Gastroesophageal sphincter (tissue), 4 donors: ENCODE measurements around the gene SCARB1. TPM values are rescaled to one million over a fixed set of nuclear protein-coding genes. Genes with fewer than 3 reads are reported as not detected.

Source experiments
- ATAC-seq: fragments of 150-250 bp; one replicate; pipeline ENCODE4 v1.9.1; 2016; ENCODE audit warnings: mild to moderate bottlenecking, moderate library complexity
- H3K27ac ChIP-seq, 4 donors: fragments of 200-600 bp; sonication (generic) in 3 of 4; 1 replicate in 3 of 4; 2 replicates in 1 of 4; pipeline ENCODE4 v1.5.1; 2016 to 2019
- H3K27me3 ChIP-seq: fragments of 200-600 bp; sonication (generic); one replicate; pipeline ENCODE4 v1.5.1; 2019
- H3K36me3 ChIP-seq, 2 donors: fragments of 200-600 bp; sonication (generic); one replicate each; pipeline ENCODE4 v1.5.1; 2019; ENCODE audit warnings: control low read depth in 1 of 2
- H3K4me1 ChIP-seq, 3 donors: fragments of 200-600 bp; sonication (generic); 1 replicate in 2 of 3; 2 replicates in 1 of 3; pipeline ENCODE4 v1.5.1; 2016 to 2019; ENCODE audit warnings: control low read depth in 2 of 3
- H3K4me3 ChIP-seq, 2 donors: fragments of 200-600 bp; sonication (generic); one replicate each; pipeline ENCODE4 v1.5.1; 2019; ENCODE audit warnings: mild to moderate bottlenecking in 1 of 2, moderate library complexity in 1 of 2
- H3K9me3 ChIP-seq, 3 donors: fragments of 200-600 bp; sonication (generic); one replicate each; pipeline ENCODE4 v1.5.1; 2017 to 2019; ENCODE audit warnings: control low read depth in 2 of 3
- CTCF ChIP-seq, 4 experiments: fragments of 200-600 bp in 2 of 4; fragments of 450-650 bp in 2 of 4; sonication (generic) in 1 of 4; IDR thresholded peaks; one replicate each; pipeline ENCODE4 v1.5.1; 2017 to 2019; ENCODE audit warnings: antibody characterized with exemption in 4 of 4, mild to moderate bottlenecking in 2 of 4, moderate library complexity in 2 of 4
- EP300 ChIP-seq: sonication (generic); formaldehyde crosslinking; IDR thresholded peaks from one replicate; pipeline ENCODE4 v1.6.1; 2017; ENCODE audit warnings: antibody characterized with exemption, mild to moderate bottlenecking
- POLR2A ChIP-seq, 2 donors: fragments of 450-650 bp; IDR thresholded peaks; one replicate each; pipeline ENCODE4 v1.6.1; 2017; ENCODE audit warnings: antibody characterized with exemption in 2 of 2, mild to moderate bottlenecking in 2 of 2, moderate library complexity in 1 of 2
- POLR2AphosphoS5 ChIP-seq: sonication (generic); formaldehyde crosslinking; IDR thresholded peaks from one replicate; pipeline ENCODE4 v1.6.1; 2017; ENCODE audit warnings: antibody characterized with exemption
- WGBS, 2 donors: methylation state at CpG; one replicate each; pipeline ENCODE4 v1.1.5; 2018; ENCODE audit warnings: low coverage in 1 of 2; 5-methylcytosine and 5-hydroxymethylcytosine counted together
- total RNA-seq, 4 donors: library from RNA; depleted of rRNA; stranded (reverse); fragments of >200 nt; gene quantifications; one replicate each; pipeline ENCODE4 v1.1.0, GENCODE V29; 2016

SCARB1 gene
- total RNA-seq, 4 donors from 2014 or later = 6.8 to 13.9 (median 11.5) TPM

GRCh38 chr12:124753993-124754392, 109.7 kb downstream of the SCARB1 start:
- TF ChIP-seq EP300 (no peak), POLR2AphosphoS5 (no peak), CTCF (IDR thresholded peaks at IDR 0.05) (no peak), POLR2A (IDR thresholded peaks at IDR 0.05) (no peak)
- H3K27me3 ChIP-seq = no peaks in the 10 kb centered on the region
- H3K27ac ChIP-seq = peak overlapping the region; percentile 88 to 97 (median 94)
- H3K9me3 ChIP-seq = no peaks in the 10 kb centered on the region
- ATAC-seq = no peak
- no peak overlapping the region for H3K4me3 ChIP-seq
- 91% methylated on average over 4 of the region's 4 CpGs; no CpG with 5 or more reads in 1 of the 2 donors for WGBS, 2 donors
- peaks cover 17 to 84% (median 20%) of the 10 kb centered on the region in 3 donors for H3K4me1 ChIP-seq
- no peaks in the 10 kb centered on the region for H3K36me3 ChIP-seq

- peaks cover 17 to 84% (median 19%) of the 10 kb centered on the region in 3 donors for H3K4me1 ChIP-seq
- no peaks in the 10 kb centered on the region for H3K27me3 ChIP-seq
- peak overlapping the region; percentile 88 to 97 (median 94) for H3K27ac ChIP-seq
- no peaks in the 10 kb centered on the region for H3K36me3 ChIP-seq
- ATAC-seq = no peak
- no peaks in the 10 kb centered on the region for H3K9me3 ChIP-seq
- no peak for TF ChIP-seq POLR2AphosphoS5
- TF ChIP-seq CTCF (IDR thresholded peaks at IDR 0.05) = no peak
- TF ChIP-seq POLR2A (IDR thresholded peaks at IDR 0.05) = no peak
- no peak for TF ChIP-seq EP300
- H3K4me3 ChIP-seq = no peak overlapping the region
- 53 to 78% methylated on average over 8 to 9 of the region's 11 CpGs for WGBS, 2 donors
Measured at GRCh38 chr12:124753228-124753591, 110.5 kb downstream of the SCARB1 start.

GRCh38 chr12:124752437-124753227, 111.0 kb downstream of the SCARB1 start:
- peaks cover 17 to 87% (median 19%) of the 10 kb centered on the region in 3 donors for H3K4me1 ChIP-seq
- no peak for ATAC-seq
- no peaks in the 10 kb centered on the region for H3K27me3 ChIP-seq
- WGBS, 2 donors = 62% methylated on average over 10 of the region's 10 CpGs; no CpG with 5 or more reads in 1 of the 2 donors
- no peak overlapping the region for H3K4me3 ChIP-seq
- H3K27ac ChIP-seq = peak overlapping the region; percentile 88 to 97 (median 94)
- no peaks in the 10 kb centered on the region for H3K9me3 ChIP-seq
- H3K36me3 ChIP-seq = no peaks in the 10 kb centered on the region
- TF ChIP-seq CTCF (IDR thresholded peaks at IDR 0.05) = no peak
- no peak for TF ChIP-seq POLR2AphosphoS5
- no peak for TF ChIP-seq POLR2A (IDR thresholded peaks at IDR 0.05)
- TF ChIP-seq EP300 = no peak

- no peak overlapping the region for H3K4me3 ChIP-seq
- ATAC-seq = no peak
- H3K27ac ChIP-seq = peak overlapping the region in 2 of 4 donors; percentile 88 to 93
- H3K4me1 ChIP-seq = peaks cover 17 to 95% (median 25%) of the 10 kb centered on the region in 3 donors
- TF ChIP-seq POLR2AphosphoS5 = no peak
- no peak for TF ChIP-seq POLR2A (IDR thresholded peaks at IDR 0.05)
- no peak for TF ChIP-seq EP300
- TF ChIP-seq CTCF (IDR thresholded peaks at IDR 0.05) = no peak
- H3K27me3 ChIP-seq = no peaks in the 10 kb centered on the region
- H3K36me3 ChIP-seq = no peaks in the 10 kb centered on the region
- WGBS, 2 donors = 82 to 100% methylated on average over 1 to 5 of the region's 14 CpGs
- H3K9me3 ChIP-seq = no peaks in the 10 kb centered on the region
Measured at GRCh38 chr12:124751654-124752355, 111.9 kb downstream of the SCARB1 start.
